GM12878 (cell line): ENCODE results near the gene SFXN1. TPM values are rescaled to one million over a fixed set of nuclear protein-coding genes. Genes with fewer than 3 reads are reported as not detected.

Experiments
- ATAC-seq: fragments of 200-7000 bp; cut with Tn5 transposase; 3 replicates; pipeline ENCODE4 v1.9.1; 2020; ENCODE audit warnings: mild to moderate bottlenecking, moderate library complexity
- BruUV-seq: library from RNA; stranded (reverse); fragments of 400-500 nt; replicated peaks from 2 replicates; lab custom pipeline; 2021; lab: Mats Ljungman, UMichigan
- CTCF ChIA-PET: fragments of 300-600 bp; sonication (Branson Sonifier 250); formaldehyde crosslinking; extraction: SDS; loops from one replicate; lab custom pipeline; 2021; ENCODE audit warnings: inconsistent platforms; lab: Yijun Ruan, JAX
- POLR2A ChIA-PET: fragments of 350-600 bp; formaldehyde crosslinking; extraction: SDS; loops from one replicate; lab custom pipeline; 2021; ENCODE audit warnings: inconsistent platforms; lab: Charles Lee
- RAD21 ChIA-PET: fragments of 300-600 bp; sonication (Branson Sonifier 250); formaldehyde crosslinking; loops from one replicate; lab custom pipeline; 2023; ENCODE audit warnings: antibody characterized with exemption; ENCODE audit not compliant: unreplicated experiment; lab: Charles Lee
- SMC1A ChIA-PET: fragments of 300-600 bp; sonication (Branson Sonifier 250); formaldehyde crosslinking; loops from one replicate; lab custom pipeline; 2023; ENCODE audit not compliant: unreplicated experiment, uncharacterized antibody; lab: Charles Lee
- DNase-seq: peaks from one replicate; pipeline ENCODE4 v3.0.0-alpha.2; 2011; ENCODE audit warnings: low read depth, low spot score
- FAIRE-seq: peaks from 3 replicates; lab custom pipeline; 2011; peaks lifted over from hg19 to GRCh38; lab: Jason Lieb, UNC
- H2AFZ ChIP-seq: 2 replicates; pipeline ENCODE4 v1.6.0; 2011; ENCODE audit warnings: low read depth, low read length, control low read depth; ENCODE audit not compliant: control insufficient read depth
- H3K27ac ChIP-seq: 2 replicates; pipeline ENCODE4 v1.5.1; 2011; ENCODE audit warnings: control low read depth; ENCODE audit not compliant: control insufficient read depth, insufficient read depth
- H3K27me3 ChIP-seq, 2 experiments: replicated peaks in 1 of 2; 2 replicates each; pipeline versions ENCODE4 v1.6.0 to v1.6.1; 2011; ENCODE audit warnings: low read length in 1 of 2; ENCODE audit not compliant: control insufficient read depth in 2 of 2, insufficient read depth in 2 of 2
- H3K36me3 ChIP-seq, 2 experiments: 2 replicates each; pipeline ENCODE4 v1.5.1; 2011; ENCODE audit warnings: low read length in 1 of 2; ENCODE audit not compliant: control insufficient read depth in 2 of 2, insufficient read depth in 2 of 2
- H3K4me1 ChIP-seq: 2 replicates; pipeline ENCODE4 v1.6.1; 2011; ENCODE audit warnings: mild to moderate bottlenecking, low read length, moderate library complexity, mixed read lengths; ENCODE audit not compliant: control insufficient read depth, insufficient read depth
- H3K4me2 ChIP-seq: 2 replicates; pipeline ENCODE4 v1.6.0; 2011; ENCODE audit warnings: control low read depth; ENCODE audit not compliant: control insufficient read depth, insufficient read depth
- H3K4me3 ChIP-seq: fragments of 200-600 bp; sonication (generic); 2 replicates; pipeline ENCODE4 v1.5.1; 2016
- H3K79me2 ChIP-seq: 2 replicates; pipeline ENCODE4 v1.6.0; 2011; ENCODE audit warnings: low read length; ENCODE audit not compliant: control insufficient read depth, insufficient read depth
- H3K9ac ChIP-seq: 2 replicates; pipeline ENCODE4 v1.8.0; 2011; ENCODE audit warnings: low read length, control low read depth, mixed read lengths; ENCODE audit not compliant: control insufficient read depth, insufficient read depth
- H3K9me3 ChIP-seq: replicated peaks from 3 replicates; pipeline ENCODE4 v1.5.1; 2011; ENCODE audit warnings: mild to moderate bottlenecking, low read length; ENCODE audit not compliant: control insufficient read depth, insufficient read depth
- H4K20me1 ChIP-seq: 2 replicates; pipeline ENCODE4 v1.6.0; 2011; ENCODE audit not compliant: control insufficient read depth, insufficient read depth
- CBFB ChIP-seq: IDR thresholded peaks from 2 replicates; pipeline ENCODE4 v1.6.1; 2016; ENCODE audit warnings: antibody characterized with exemption, low read depth
- DPF2 ChIP-seq: fragments of 450-650 bp; IDR thresholded peaks from 2 replicates; pipeline ENCODE4 v1.6.1; 2017; ENCODE audit warnings: mild to moderate bottlenecking
- IRF4 ChIP-seq: IDR thresholded peaks from 2 replicates; pipeline ENCODE4 v1.6.1; 2011; ENCODE audit warnings: low read depth, low read length
- IRF5 ChIP-seq: fragments of 450-650 bp; IDR thresholded peaks from 2 replicates; pipeline ENCODE4 v1.6.1; 2017; ENCODE audit warnings: borderline replicate concordance
- SP1 ChIP-seq: IDR thresholded peaks from one replicate; pipeline ENCODE4 v1.6.1; 2011; ENCODE audit warnings: low read depth, low read length
- SUPT20H ChIP-seq: IDR thresholded peaks from 2 replicates; pipeline ENCODE4 v1.6.1; 2011; ENCODE audit warnings: low read depth, mild to moderate bottlenecking, low read length, moderate library complexity, borderline replicate concordance; ENCODE audit not compliant: control insufficient read depth
- TCF3 ChIP-seq: IDR thresholded peaks from 2 replicates; pipeline ENCODE4 v1.6.1; 2012; ENCODE audit warnings: low read depth, mild to moderate bottlenecking, low read length, borderline replicate concordance; ENCODE audit not compliant: insufficient read depth
- YBX1 ChIP-seq: fragments of 450-650 bp; IDR thresholded peaks from 2 replicates; pipeline ENCODE4 v1.6.1; 2016; ENCODE audit warnings: antibody characterized with exemption
- ZNF217 ChIP-seq: fragments of 450-650 bp; IDR thresholded peaks from 2 replicates; pipeline ENCODE4 v1.6.1; 2017; ENCODE audit warnings: antibody characterized with exemption, mild to moderate bottlenecking
- ZNF274 ChIP-seq: IDR thresholded peaks from one replicate; pipeline ENCODE4 v1.8.0; 2011; ENCODE audit not compliant: insufficient read length, insufficient read depth
- ZNF592 ChIP-seq: fragments of 450-650 bp; IDR thresholded peaks from 2 replicates; pipeline ENCODE4 v1.6.1; 2017; ENCODE audit warnings: mild to moderate bottlenecking, moderate library complexity
- ZNF622 ChIP-seq: fragments of 450-650 bp; IDR thresholded peaks from 2 replicates; pipeline ENCODE4 v1.6.1; 2017; ENCODE audit warnings: mild to moderate bottlenecking, inconsistent platforms
- WGBS: methylation state at CpG from one replicate; pipeline ENCODE4 v1.1.6; 2016; ENCODE audit warnings: low lambda C conversion rate; ENCODE audit not compliant: insufficient replicate concordance, insufficient coverage; ENCODE audit errors: missing lambda C conversion rate; 5-methylcytosine and 5-hydroxymethylcytosine counted together
- in situ Hi-C: fragments of 300-500 bp; cut with MboI; formaldehyde crosslinking; loops from 9 replicates; pipeline ENCODE4 v1.14.3; 2018; ENCODE audit warnings: mixed read lengths
- intact Hi-C: fragments of 100-400 bp; cut with micrococcal nuclease; formaldehyde crosslinking; loops from one replicate; pipeline ENCODE4 v1.14.2; 2022; ENCODE audit not compliant: unreplicated experiment
- polyA plus RNA-seq, 11 experiments: library from polyadenylated mRNA; depleted of rRNA in 4 of 11; unstranded in 6 of 11; stranded (reverse) in 5 of 11; fragments of >200 nt; fragmentation: Nextera tagmentation in 4 of 11; fragmentation: Illumina TruSeq in 1 of 11; extraction: Ambion mirVana in 4 of 11; extraction: Trizol in 1 of 11; gene quantifications; 1 replicate in 1 of 11; 2 replicates in 10 of 11; pipeline versions ENCODE4 v1.2.1 to v1.2.3, GENCODE V29; 2011 to 2016; ENCODE audit warnings: inconsistent platforms in 2 of 11, missing spikeins in 2 of 11, low read depth in 1 of 11
- total RNA-seq, 4 experiments: library from RNA; depleted of rRNA in 3 of 4; stranded (reverse); fragments of >200 nt in 3 of 4; fragmentation: Illumina TruSeq in 1 of 4; extraction: Trizol in 1 of 4; gene quantifications; 2 replicates each; pipeline versions ENCODE4 v1.2.1 to v1.2.3, GENCODE V29; 2013 to 2021

SFXN1 gene
- total and polyA plus RNA-seq, 10 of the 15 experiments (the other 5 are each of a cell fraction or from before 2014, with no cell fraction given) = 18.0 to 248 (median 103) TPM

- 47% methylated on average over 9 of the region's 9 CpGs for WGBS
- CTCF ChIA-PET = no interaction called here
- no TSS peak for BruUV-seq
- no peak for DNase-seq
- TF ChIP-seq SUPT20H (no peak), ZNF622 (no peak), YBX1 (no peak), ZNF217 (no peak)
- no peak overlapping the region for H3K4me2 ChIP-seq
- intact Hi-C loops = no loop called here
- H4K20me1 ChIP-seq = no peaks in the 10 kb centered on the region
- RAD21 ChIA-PET = no interaction called here
- H3K4me1 ChIP-seq = no peaks in the 10 kb centered on the region
- ATAC-seq = no peak
- POLR2A ChIA-PET = interaction anchor here (0.6 kb wide), 1 partner anchor 149 kb away, joined by 5 read pairs; no protein-coding TSS in a partner anchor
- no peaks in the 10 kb centered on the region for H3K79me2 ChIP-seq
- no peaks in the 10 kb centered on the region for H3K36me3 ChIP-seq
- SMC1A ChIA-PET = no interaction called here
- H3K9ac ChIP-seq = no peak overlapping the region
- H3K27ac ChIP-seq = no peak overlapping the region
- H3K4me3 ChIP-seq = no peak overlapping the region
- no peak for FAIRE-seq
- peaks cover 0 to 2% of the 10 kb centered on the region in 2 experiments; a peak in 2 of 4 replicates for H3K27me3 ChIP-seq
- no peak overlapping the region for H2AFZ ChIP-seq
- in situ Hi-C loops = no loop called here
- H3K9me3 ChIP-seq = no peaks in the 10 kb centered on the region
These were observed 80.6 kb downstream of the SFXN1 start for GRCh38 chr5:175558801-175559480.

- Histone ChIP-seq H3K27ac (no peak overlapping the region), H3K9ac (no peak overlapping the region), H3K4me1 (no peaks in the 10 kb centered on the region), H3K27me3 (peaks cover 0 to 2% of the 10 kb centered on the region in 2 experiments; a peak in 2 of 4 replicates), H3K9me3 (no peaks in the 10 kb centered on the region), H3K4me2 (no peak overlapping the region), H2AFZ (no peak overlapping the region), H3K36me3 (no peaks in the 10 kb centered on the region), H3K79me2 (no peaks in the 10 kb centered on the region), H3K4me3 (no peak overlapping the region), H4K20me1 (no peaks in the 10 kb centered on the region)
- in situ Hi-C loops = no loop called here
- BruUV-seq = no TSS peak
- intact Hi-C loops = no loop called here
- ChIA-PET SMC1A (interaction anchor here (0.7 kb wide), 1 partner anchor 103 kb away, joined by 3 read pairs; no protein-coding TSS in a partner anchor), CTCF (no interaction called here), RAD21 (no interaction called here), POLR2A (interaction anchor here (0.6 kb wide), 1 partner anchor 148 kb away, joined by 5 read pairs; no protein-coding TSS in a partner anchor)
- ATAC-seq (no peak), FAIRE-seq (no peak), DNase-seq (no peak)
- 9% methylated on average over 2 of the region's 2 CpGs for WGBS
- TF ChIP-seq ZNF592 = no peak
- TF ChIP-seq IRF4 = no peak
- no peak for TF ChIP-seq CBFB
- no peak for TF ChIP-seq TCF3
- TF ChIP-seq ZNF622 = no peak
- no peak for TF ChIP-seq DPF2
- no peak for TF ChIP-seq ZNF274
- TF ChIP-seq IRF5 = no peak
- TF ChIP-seq SP1 = no peak
These were observed 81.7 kb downstream of the SFXN1 start for GRCh38 chr5:175560011-175560410.
